ENCODE results near the gene SNRNP25.
A peak's percentile ranks its signal among the peaks of the same experiment; 100 is the strongest.

SNRNP25 gene

DNA sequence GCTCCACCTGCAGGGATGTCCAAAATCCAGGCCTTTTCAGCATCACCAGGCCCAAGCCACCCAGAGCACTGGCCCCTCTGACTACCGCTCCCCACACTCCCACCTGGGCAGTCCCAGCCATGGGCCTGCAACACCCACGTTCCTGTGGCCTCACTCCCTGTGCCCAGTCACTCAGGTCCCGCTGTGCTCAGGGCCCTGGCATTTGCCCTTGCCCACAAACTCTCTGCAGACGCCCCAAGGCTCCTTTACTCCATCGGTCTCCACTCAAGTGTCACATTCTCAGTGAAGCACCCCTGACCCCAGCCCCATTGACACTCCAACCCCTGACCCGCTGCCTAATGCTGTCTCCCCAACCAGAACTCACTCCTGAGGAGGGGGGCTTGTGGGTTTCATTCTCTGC is 48.0 kb downstream of the SNRNP25 start:
- H3K27ac ChIP-seq (ENCODE audit: low read depth, low read length), result no peak overlapping the region
- peaks cover 0 to 36% (median 19%) of the 10 kb centered on the region in 5 donors for H3K36me3 ChIP-seq (ENCODE audit: control insufficient read depth in 5 of 5, insufficient read depth in 5 of 5, low read length in 5 of 5)
- H3K9me3 ChIP-seq (ENCODE audit: control insufficient read depth in 5 of 5, low read length in 5 of 5), result no peaks in the 10 kb centered on the region
- peaks cover 9 to 38% (median 23%) of the 10 kb centered on the region in 5 donors for H3K4me1 ChIP-seq (ENCODE audit: control insufficient read depth in 5 of 5, insufficient read depth in 5 of 5, low read length in 5 of 5)
- H3K4me3 ChIP-seq (ENCODE audit: low read depth in 1 of 5, low read length in 5 of 5), result no peak overlapping the region
- peak overlapping the region in 1 of 5 donors; percentile 47 for H3K9ac ChIP-seq (ENCODE audit: low read length in 5 of 5)
- no peaks in the 10 kb centered on the region for H3K27me3 ChIP-seq (ENCODE audit: control insufficient read depth in 5 of 5, insufficient read depth in 4 of 5, low read length in 5 of 5)

DNA sequence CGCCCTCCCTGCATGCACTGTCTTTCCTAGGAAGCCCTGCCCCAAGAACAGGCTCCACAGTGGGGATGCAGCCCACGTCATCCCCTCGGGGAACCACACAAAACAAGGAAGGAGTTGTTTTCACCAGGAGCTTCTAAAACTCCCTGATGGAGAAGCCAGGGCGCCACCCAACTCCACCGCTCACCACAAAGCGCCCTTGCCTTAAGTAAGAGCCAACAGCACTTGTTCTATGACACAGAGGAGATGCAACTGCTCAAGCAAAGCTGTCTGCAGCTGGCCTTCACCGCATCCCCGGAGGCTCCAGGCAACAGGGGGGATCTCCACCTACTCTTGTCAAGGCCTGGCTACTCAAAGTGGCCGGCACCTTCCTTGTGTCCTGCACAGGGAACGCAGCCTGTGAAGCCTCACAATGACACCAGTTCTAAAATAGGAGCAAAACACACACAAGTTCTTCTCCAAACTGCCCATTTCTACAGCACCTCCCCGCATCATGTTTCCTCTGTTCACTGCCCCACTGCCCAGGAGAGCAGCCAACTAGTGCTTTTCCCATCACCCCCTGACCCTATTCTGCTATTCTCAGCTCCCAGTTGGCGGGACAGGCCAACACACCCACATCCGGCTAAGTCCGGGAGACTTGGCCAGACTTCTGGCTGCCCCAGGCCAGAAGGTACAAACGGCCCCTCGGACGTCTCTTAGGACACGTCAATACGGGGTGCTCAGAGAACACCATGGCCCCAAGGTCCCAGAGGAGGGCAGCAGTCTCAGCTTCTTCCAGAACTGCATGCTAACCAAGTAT is 48.6 kb downstream of the SNRNP25 start:
- Histone ChIP-seq H3K4me1 (ENCODE audit: control insufficient read depth in 5 of 5, insufficient read depth in 5 of 5, low read length in 5 of 5) (peaks cover 9 to 33% (median 23%) of the 10 kb centered on the region in 5 donors), H3K27ac (ENCODE audit: low read depth, low read length) (no peak overlapping the region), H3K9me3 (ENCODE audit: control insufficient read depth in 5 of 5, low read length in 5 of 5) (no peaks in the 10 kb centered on the region), H3K27me3 (ENCODE audit: control insufficient read depth in 5 of 5, insufficient read depth in 4 of 5, low read length in 5 of 5) (no peaks in the 10 kb centered on the region), H3K36me3 (ENCODE audit: control insufficient read depth in 5 of 5, insufficient read depth in 5 of 5, low read length in 5 of 5) (peaks cover 0 to 36% (median 19%) of the 10 kb centered on the region in 5 donors), H3K9ac (ENCODE audit: low read length in 5 of 5) (peak overlapping the region in 3 of 5 donors; percentile 4 to 47 (median 14)), H3K4me3 (ENCODE audit: low read depth in 1 of 5, low read length in 5 of 5) (peak overlapping the region in 3 of 5 donors; percentile 1 to 27 (median 11))

DNA sequence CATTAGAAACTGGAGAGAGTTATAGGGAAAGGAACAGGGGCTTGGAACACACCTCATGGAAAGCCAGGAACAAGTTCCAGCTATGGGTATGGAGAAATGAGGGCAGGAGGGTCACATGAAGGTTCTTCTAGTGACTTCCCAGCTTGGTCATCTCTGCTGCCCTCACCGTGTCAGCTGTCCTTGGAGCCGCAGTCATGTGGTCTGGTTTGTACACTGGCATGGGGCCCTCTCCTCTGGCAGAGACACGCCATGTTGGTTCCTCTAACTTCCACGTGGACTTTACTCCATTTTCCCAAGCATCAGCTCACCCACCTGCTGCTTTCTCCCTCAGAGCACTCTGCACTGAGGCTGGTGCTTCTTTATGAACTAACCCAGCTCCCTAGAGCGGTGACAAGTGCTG is 50.7 kb downstream of the SNRNP25 start:
- H3K4me1 ChIP-seq (ENCODE audit: control insufficient read depth in 5 of 5, insufficient read depth in 5 of 5, low read length in 5 of 5), result peaks cover 9 to 24% (median 21%) of the 10 kb centered on the region in 5 donors
- no peaks in the 10 kb centered on the region for H3K9me3 ChIP-seq (ENCODE audit: control insufficient read depth in 5 of 5, low read length in 5 of 5)
- no peak overlapping the region for H3K4me3 ChIP-seq (ENCODE audit: low read depth in 1 of 5, low read length in 5 of 5)
- H3K9ac ChIP-seq (ENCODE audit: low read length in 5 of 5), result no peak overlapping the region
- H3K36me3 ChIP-seq (ENCODE audit: control insufficient read depth in 5 of 5, insufficient read depth in 5 of 5, low read length in 5 of 5), result peaks cover 0 to 41% (median 19%) of the 10 kb centered on the region in 5 donors
- H3K27me3 ChIP-seq (ENCODE audit: control insufficient read depth in 5 of 5, insufficient read depth in 4 of 5, low read length in 5 of 5), result no peaks in the 10 kb centered on the region
- no peak overlapping the region for H3K27ac ChIP-seq (ENCODE audit: low read depth, low read length)

DNA sequence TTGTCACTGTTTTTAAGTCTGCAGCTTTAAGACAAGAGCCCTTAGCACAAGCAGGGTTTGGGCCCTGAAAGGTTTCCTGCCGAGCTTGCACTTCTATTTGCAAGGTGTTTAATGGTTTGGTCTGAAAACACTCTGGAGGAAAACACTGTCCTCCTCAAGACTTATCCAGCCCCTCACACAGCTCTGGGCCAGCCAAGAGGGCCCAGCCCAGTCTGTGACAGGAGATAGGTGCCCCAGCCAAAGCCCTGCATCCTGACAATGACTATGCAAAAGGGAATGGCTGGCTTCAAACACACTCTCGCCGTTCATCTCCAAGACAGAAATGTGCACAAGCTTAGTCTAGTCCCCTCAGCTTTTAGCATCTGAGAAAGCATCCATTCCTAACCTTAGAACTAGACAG is 51.3 kb downstream of the SNRNP25 start:
- no peak overlapping the region for H3K27ac ChIP-seq (ENCODE audit: low read depth, low read length)
- H3K4me1 ChIP-seq (ENCODE audit: control insufficient read depth in 5 of 5, insufficient read depth in 5 of 5, low read length in 5 of 5), result peaks cover 9 to 24% (median 21%) of the 10 kb centered on the region in 5 donors
- H3K36me3 ChIP-seq (ENCODE audit: control insufficient read depth in 5 of 5, insufficient read depth in 5 of 5, low read length in 5 of 5), result peaks cover 0 to 46% (median 23%) of the 10 kb centered on the region in 5 donors

DNA sequence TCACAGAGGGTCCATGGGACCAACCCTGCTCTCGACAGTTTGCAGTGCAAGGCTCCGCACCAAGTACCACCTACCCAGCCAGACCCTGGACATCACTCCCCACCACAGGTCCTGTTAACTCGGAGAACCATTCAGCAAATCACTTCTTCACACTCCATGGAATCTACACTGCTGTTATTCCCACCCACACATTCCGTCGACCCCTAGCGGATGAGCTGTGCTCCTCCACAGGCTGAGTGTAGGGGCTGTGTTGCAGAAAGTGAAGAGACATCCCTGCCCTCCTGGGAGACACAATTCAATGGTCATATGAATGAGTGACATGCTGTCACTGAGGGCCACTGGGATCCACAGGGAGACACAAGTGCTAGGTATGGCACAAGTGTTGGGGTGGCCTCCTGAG is 51.9 kb downstream of the SNRNP25 start:
- peaks cover 9 to 24% (median 21%) of the 10 kb centered on the region in 5 donors for H3K4me1 ChIP-seq (ENCODE audit: control insufficient read depth in 5 of 5, insufficient read depth in 5 of 5, low read length in 5 of 5)
- H3K36me3 ChIP-seq (ENCODE audit: control insufficient read depth in 5 of 5, insufficient read depth in 5 of 5, low read length in 5 of 5), result peaks cover 0 to 49% (median 25%) of the 10 kb centered on the region in 5 donors
- no peak overlapping the region for H3K27ac ChIP-seq (ENCODE audit: low read depth, low read length)
- no peaks in the 10 kb centered on the region for H3K9me3 ChIP-seq (ENCODE audit: control insufficient read depth in 5 of 5, low read length in 5 of 5)
- H3K4me3 ChIP-seq (ENCODE audit: low read depth in 1 of 5, low read length in 5 of 5), result no peak overlapping the region
- no peak overlapping the region for H3K9ac ChIP-seq (ENCODE audit: low read length in 5 of 5)
- no peaks in the 10 kb centered on the region for H3K27me3 ChIP-seq (ENCODE audit: control insufficient read depth in 5 of 5, insufficient read depth in 4 of 5, low read length in 5 of 5)

More for the DNA sequence above, 51.3 kb downstream of the SNRNP25 start:
- no peaks in the 10 kb centered on the region for H3K9me3 ChIP-seq (ENCODE audit: control insufficient read depth in 5 of 5, low read length in 5 of 5)
- H3K9ac ChIP-seq (ENCODE audit: low read length in 5 of 5), result no peak overlapping the region
- H3K4me3 ChIP-seq (ENCODE audit: low read depth in 1 of 5, low read length in 5 of 5), result no peak overlapping the region
- no peaks in the 10 kb centered on the region for H3K27me3 ChIP-seq (ENCODE audit: control insufficient read depth in 5 of 5, insufficient read depth in 4 of 5, low read length in 5 of 5)

DNA sequence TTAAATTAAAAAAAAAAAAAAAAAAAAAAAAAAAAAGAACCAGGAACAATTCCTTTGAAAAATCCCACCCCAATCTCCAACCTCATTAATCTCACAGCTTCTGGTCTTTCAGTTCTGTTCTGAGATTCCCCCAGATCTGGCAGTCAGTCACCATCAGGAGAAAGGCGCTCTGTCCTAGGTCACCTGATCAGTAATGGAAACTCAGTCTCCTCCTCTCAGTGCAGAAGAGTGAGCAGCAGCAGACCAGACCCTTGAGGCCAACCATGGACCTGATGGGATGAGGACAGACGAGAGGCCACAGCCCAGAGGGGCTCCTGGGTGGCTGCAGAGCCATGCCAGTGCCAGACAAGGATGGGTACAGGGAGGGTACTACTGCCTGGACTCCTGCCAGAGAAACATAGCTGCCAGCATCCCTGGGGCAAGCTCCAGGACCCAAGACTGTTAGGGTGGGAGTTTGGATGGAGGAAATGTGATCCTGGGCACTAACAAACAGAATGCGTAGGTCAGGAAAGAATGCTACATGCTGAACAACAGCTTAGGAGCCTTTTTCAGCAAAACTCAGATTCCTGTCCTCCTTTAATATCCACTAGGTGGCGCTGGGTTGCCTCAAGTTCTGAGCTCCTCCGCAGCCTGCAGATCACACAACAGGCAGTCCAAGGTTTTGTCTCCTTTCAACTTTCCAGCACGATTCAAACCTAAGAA is 53.1 kb downstream of the SNRNP25 start:
- H3K9ac ChIP-seq (ENCODE audit: low read length in 5 of 5), result peak overlapping the region in 1 of 5 donors; percentile 30
- peaks cover 9 to 15% (median 12%) of the 10 kb centered on the region in 5 donors for H3K4me1 ChIP-seq (ENCODE audit: control insufficient read depth in 5 of 5, insufficient read depth in 5 of 5, low read length in 5 of 5)
- H3K27ac ChIP-seq (ENCODE audit: low read depth, low read length), result no peak overlapping the region
- no peaks in the 10 kb centered on the region for H3K27me3 ChIP-seq (ENCODE audit: control insufficient read depth in 5 of 5, insufficient read depth in 4 of 5, low read length in 5 of 5)
- no peak overlapping the region for H3K4me3 ChIP-seq (ENCODE audit: low read depth in 1 of 5, low read length in 5 of 5)
- H3K9me3 ChIP-seq (ENCODE audit: control insufficient read depth in 5 of 5, low read length in 5 of 5), result no peaks in the 10 kb centered on the region
- H3K36me3 ChIP-seq (ENCODE audit: control insufficient read depth in 5 of 5, insufficient read depth in 5 of 5, low read length in 5 of 5), result peaks cover 0 to 50% (median 30%) of the 10 kb centered on the region in 5 donors

Data from subcutaneous abdominal adipose tissue (tissue), 5 donors.